AG04449 (cell line): ENCODE measurements around the gene LYPD6.

ENCODE experiments used
- CTCF ChIA-PET: fragments of 350-600 bp; formaldehyde crosslinking; extraction: SDS; loops from one replicate; lab custom pipeline; 2021; ENCODE audit warnings: antibody characterized with exemption; lab: Yijun Ruan, JAX
- POLR2A ChIA-PET: fragments of 400-600, 350-600 bp; formaldehyde crosslinking; extraction: SDS; loops from one replicate; lab custom pipeline; 2020; ENCODE audit warnings: antibody characterized with exemption, inconsistent platforms; lab: Yijun Ruan, JAX
- DNase-seq: peaks from one replicate; pipeline ENCODE4 v3.0.0-alpha.2; 2010; ENCODE audit warnings: low read depth, low spot score
- H3K4me3 ChIP-seq: 2 replicates; pipeline ENCODE4 v1.5.1; 2011; ENCODE audit warnings: low read depth, mild to moderate bottlenecking, control low read depth, low read length
- CTCF ChIP-seq: IDR thresholded peaks from one replicate; pipeline ENCODE4 v1.5.1; 2011; ENCODE audit warnings: mild to moderate bottlenecking, moderate library complexity, low read length, control low read depth, inconsistent platforms; ENCODE audit not compliant: insufficient read depth; ENCODE audit errors: missing control alignments

Gene LYPD6

DNA sequence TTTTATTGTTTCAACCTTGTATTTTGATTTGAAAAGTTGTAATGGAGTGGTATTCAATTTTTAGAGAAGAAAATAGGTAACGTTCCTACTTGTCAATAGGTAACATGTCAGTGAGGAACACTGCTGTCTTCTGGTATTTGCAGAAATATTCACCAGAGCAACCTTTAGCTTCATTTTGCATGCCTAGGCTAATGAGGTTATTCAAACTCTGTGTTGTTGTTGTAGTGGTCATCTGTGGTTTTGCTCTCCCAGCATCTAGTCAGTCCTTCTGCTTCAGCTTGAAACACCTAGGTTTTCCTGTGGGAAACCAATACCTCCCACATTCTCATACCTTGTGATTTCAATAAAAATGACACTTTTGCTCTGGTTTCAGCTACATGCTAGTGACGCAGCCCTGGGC lies 98.4 kb downstream of the LYPD6 start:
- POLR2A ChIA-PET, result no interaction called here
- no peak overlapping the region for H3K4me3 ChIP-seq
- CTCF ChIA-PET, result interaction anchor here (0.7 to 1.8 kb wide), 2 partner anchors 9 to 17 kb away, joined by 4 to 5 read pairs; no protein-coding TSS in a partner anchor
- DNase-seq, result no peak
- no peak for TF ChIP-seq CTCF

GRCh38 chr2:149430743-149431736 lies 100.7 kb downstream of the LYPD6 start:
- no peak overlapping the region for H3K4me3 ChIP-seq
- DNase-seq, result no peak
- ChIA-PET POLR2A (no interaction called here), CTCF (no interaction called here)
- TF ChIP-seq CTCF, result no peak

DNA sequence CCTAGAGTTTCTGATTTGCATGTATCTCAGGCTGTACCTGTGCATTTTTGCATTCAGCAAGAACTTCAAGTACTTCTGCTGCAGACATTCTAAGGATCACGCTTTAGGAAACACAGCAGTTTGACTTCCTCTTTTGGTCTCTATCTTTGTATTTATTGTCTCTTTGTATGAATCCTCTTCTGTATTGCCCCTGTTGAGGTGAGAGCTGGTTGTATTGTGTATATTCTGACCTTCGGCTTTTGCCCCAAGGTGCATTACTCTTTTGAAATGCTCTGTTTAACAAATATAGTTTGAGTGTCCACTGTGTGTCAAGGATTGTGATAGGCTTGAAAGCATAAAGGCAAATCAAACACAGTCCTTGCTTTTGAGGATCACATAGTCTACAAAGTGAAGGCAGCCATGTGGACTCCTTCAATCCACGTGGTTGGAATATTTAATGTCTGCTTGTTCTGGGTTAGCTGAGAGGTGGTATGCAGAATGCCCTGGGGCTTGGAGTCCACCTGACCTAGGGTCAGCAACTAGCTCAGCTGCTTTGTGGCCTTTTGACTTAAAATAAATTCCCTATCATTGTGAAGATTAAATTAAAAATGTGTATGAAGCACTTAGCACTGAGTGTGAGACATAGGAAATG lies 108.1 kb downstream of the LYPD6 start:
- POLR2A ChIA-PET, result no interaction called here

DNA sequence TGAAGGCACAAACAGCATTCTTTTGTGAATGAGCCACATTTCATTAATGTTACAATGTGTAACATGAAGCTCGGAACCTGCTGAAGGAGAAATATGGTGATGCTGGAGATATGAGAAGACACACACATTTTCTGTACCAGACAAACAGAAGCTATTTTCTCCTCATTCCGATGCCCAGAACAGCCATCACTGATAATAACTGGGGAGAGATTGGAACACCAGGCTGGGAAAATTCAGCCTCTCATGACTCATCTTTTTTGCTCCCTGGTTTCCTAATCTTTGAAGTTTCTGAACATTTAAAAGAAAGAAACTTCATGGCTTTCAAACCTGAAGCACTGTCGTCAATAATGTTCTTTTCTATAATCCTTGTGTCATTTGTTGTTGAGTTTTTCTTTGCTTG lies 110.9 kb downstream of the LYPD6 start:
- TF ChIP-seq CTCF, result no peak
- CTCF ChIA-PET, result no interaction called here
- no peak overlapping the region for H3K4me3 ChIP-seq
- POLR2A ChIA-PET, result no interaction called here
- no peak for DNase-seq

More for the DNA sequence above, 108.1 kb downstream of the LYPD6 start:
- H3K4me3 ChIP-seq, result no peak overlapping the region
- TF ChIP-seq CTCF, result no peak
- CTCF ChIA-PET, result no interaction called here
- DNase-seq, result no peak

- H3K4me3 ChIP-seq, result no peak overlapping the region
- POLR2A ChIA-PET, result no interaction called here
- CTCF ChIA-PET, result interaction anchor here (1.2 kb wide), 2 partner anchors 17 to 119 kb away, joined by 3 to 5 read pairs; no protein-coding TSS in a partner anchor
- no peak for DNase-seq
- TF ChIP-seq CTCF, result no peak
Measured at GRCh38 chr2:149442346-149442745, 112.0 kb downstream of the LYPD6 start.

DNA sequence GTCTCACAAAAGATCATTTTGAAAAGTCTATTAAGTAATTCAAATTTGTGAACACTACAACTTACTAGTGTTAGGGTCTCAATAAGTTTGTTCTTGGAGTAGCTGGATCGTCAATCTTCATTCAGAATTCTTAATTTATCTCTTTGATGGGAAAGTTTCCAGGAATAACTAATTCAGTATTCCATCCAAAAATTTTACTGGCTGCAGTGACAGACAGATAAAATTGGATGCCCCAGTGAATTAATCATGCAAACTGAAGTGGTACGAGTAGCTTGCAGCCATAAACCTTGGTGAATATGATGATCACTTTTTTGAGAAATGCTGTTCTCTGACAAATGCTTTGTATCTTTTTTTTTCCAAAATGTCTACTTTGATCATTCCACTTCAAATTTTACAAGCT lies 112.8 kb downstream of the LYPD6 start:
- CTCF ChIA-PET, result interaction anchor here (1.2 kb wide), 2 partner anchors 18 to 118 kb away, joined by 3 to 5 read pairs; no protein-coding TSS in a partner anchor
- no peak overlapping the region for H3K4me3 ChIP-seq
- no peak for DNase-seq
- POLR2A ChIA-PET, result no interaction called here
- TF ChIP-seq CTCF, result no peak
